Stimulated activated memory B cell treated with anti-CD40 and anti-IgM and Interleukin-4, amounts not matched to agents 10 μg/mL and 1 μg/mL and 100 μg/mL, for 72 hours (primary cell): ENCODE data around the gene KIAA1217.
A peak's percentile ranks its signal among the peaks of the same experiment; 100 is the strongest.

Experiments used
- ATAC-seq: fragments of 150-1000 bp; cut with Tn5 transposase; 2 replicates; pipeline ENCODE4 v1.10.0; 2021
- H3K27ac Mint-ChIP-seq: one replicate; pipeline ENCODE4 v1.8.0; 2022; ENCODE audit warnings: mild to moderate bottlenecking, mixed read lengths
- H3K27me3 Mint-ChIP-seq: one replicate; pipeline ENCODE4 v1.8.0; 2022; ENCODE audit warnings: mixed read lengths
- H3K36me3 Mint-ChIP-seq: one replicate; pipeline ENCODE4 v1.8.0; 2022; ENCODE audit warnings: mixed read lengths
- H3K4me1 Mint-ChIP-seq: one replicate; pipeline ENCODE4 v1.8.0; 2022; ENCODE audit warnings: mixed read lengths
- H3K4me3 Mint-ChIP-seq: one replicate; pipeline ENCODE4 v1.8.0; 2022; ENCODE audit warnings: mild to moderate bottlenecking, moderate library complexity, mixed read lengths
- H3K9me3 Mint-ChIP-seq: one replicate; pipeline ENCODE4 v1.8.0; 2022; ENCODE audit warnings: mixed read lengths

KIAA1217 gene

GRCh38 chr10:24208661-24209431 is at the start of gene KIAA1217:
KIAA1217 (plus strand) TSS chr10:24209138; CDS start chr10:24209194, 56 bp downstream.
- Mint-ChIP-seq H3K4me1 (peaks cover 19% of the 10 kb centered on the region), H3K9me3 (no peaks in the 10 kb centered on the region), H3K4me3 (peak within 1 kb of the TSS; percentile 66), H3K27me3 (peaks cover 29% of the 10 kb centered on the region), H3K27ac (no peak within 1 kb of the TSS), H3K36me3 (no peaks in the 10 kb centered on the region)
- no peak for ATAC-seq

GRCh38 chr10:24162206-24162985 is 46.5 kb upstream of the KIAA1217 start:
- H3K9me3 Mint-ChIP-seq = no peaks in the 10 kb centered on the region
- no peaks in the 10 kb centered on the region for H3K36me3 Mint-ChIP-seq
- no peak overlapping the region for H3K27ac Mint-ChIP-seq
- H3K27me3 Mint-ChIP-seq = no peaks in the 10 kb centered on the region
- H3K4me3 Mint-ChIP-seq = no peak overlapping the region
- no peaks in the 10 kb centered on the region for H3K4me1 Mint-ChIP-seq
- ATAC-seq = no peak

- Mint-ChIP-seq H3K4me1 (no peaks in the 10 kb centered on the region), H3K9me3 (no peaks in the 10 kb centered on the region), H3K4me3 (no peak overlapping the region), H3K27me3 (no peaks in the 10 kb centered on the region), H3K27ac (no peak overlapping the region), H3K36me3 (no peaks in the 10 kb centered on the region)
- no peak for ATAC-seq
Observed at GRCh38 chr10:24163485-24163884, 45.5 kb upstream of the KIAA1217 start.

GRCh38 chr10:24168258-24169170 is 40.4 kb upstream of the KIAA1217 start:
- Mint-ChIP-seq H3K4me3 (no peak overlapping the region), H3K9me3 (no peaks in the 10 kb centered on the region), H3K27ac (no peak overlapping the region), H3K4me1 (no peaks in the 10 kb centered on the region), H3K36me3 (no peaks in the 10 kb centered on the region), H3K27me3 (no peaks in the 10 kb centered on the region)
- ATAC-seq = no peak

- H3K9me3 Mint-ChIP-seq = peaks cover 3% of the 10 kb centered on the region
- no peak overlapping the region for H3K27ac Mint-ChIP-seq
- no peaks in the 10 kb centered on the region for H3K4me1 Mint-ChIP-seq
- no peak for ATAC-seq
- no peaks in the 10 kb centered on the region for H3K36me3 Mint-ChIP-seq
- no peak overlapping the region for H3K4me3 Mint-ChIP-seq
- H3K27me3 Mint-ChIP-seq = no peaks in the 10 kb centered on the region
Observed at GRCh38 chr10:24170199-24170598, 38.7 kb upstream of the KIAA1217 start.

GRCh38 chr10:24172909-24173308 is 36.0 kb upstream of the KIAA1217 start:
- Mint-ChIP-seq H3K9me3 (peaks cover 5% of the 10 kb centered on the region), H3K27ac (no peak overlapping the region), H3K27me3 (no peaks in the 10 kb centered on the region), H3K36me3 (no peaks in the 10 kb centered on the region), H3K4me3 (no peak overlapping the region), H3K4me1 (no peaks in the 10 kb centered on the region)
- no peak for ATAC-seq

GRCh38 chr10:24174014-24174413 is 34.9 kb upstream of the KIAA1217 start:
- ATAC-seq = no peak
- Mint-ChIP-seq H3K27me3 (no peaks in the 10 kb centered on the region), H3K9me3 (peaks cover 5% of the 10 kb centered on the region), H3K27ac (no peak overlapping the region), H3K4me1 (no peaks in the 10 kb centered on the region), H3K36me3 (no peaks in the 10 kb centered on the region), H3K4me3 (no peak overlapping the region)

GRCh38 chr10:24176658-24177057 is 32.3 kb upstream of the KIAA1217 start:
- Mint-ChIP-seq H3K27ac (no peak overlapping the region), H3K4me3 (no peak overlapping the region), H3K27me3 (no peaks in the 10 kb centered on the region), H3K4me1 (no peaks in the 10 kb centered on the region), H3K9me3 (peaks cover 12% of the 10 kb centered on the region), H3K36me3 (no peaks in the 10 kb centered on the region)
- ATAC-seq = no peak

- no peaks in the 10 kb centered on the region for H3K27me3 Mint-ChIP-seq
Observed at GRCh38 chr10:24177636-24178035, 31.3 kb upstream of the KIAA1217 start.

GRCh38 chr10:24180891-24181290 is 28.0 kb upstream of the KIAA1217 start:
- Mint-ChIP-seq H3K9me3 (peaks cover 7% of the 10 kb centered on the region), H3K27ac (no peak overlapping the region), H3K27me3 (no peaks in the 10 kb centered on the region), H3K4me1 (no peaks in the 10 kb centered on the region), H3K36me3 (no peaks in the 10 kb centered on the region), H3K4me3 (no peak overlapping the region)
- ATAC-seq = no peak

More at GRCh38 chr10:24177636-24178035, 31.3 kb upstream of the KIAA1217 start:
- Mint-ChIP-seq H3K9me3 (peaks cover 12% of the 10 kb centered on the region), H3K4me3 (no peak overlapping the region), H3K4me1 (no peaks in the 10 kb centered on the region), H3K27ac (no peak overlapping the region), H3K36me3 (no peaks in the 10 kb centered on the region)
- ATAC-seq = no peak

GRCh38 chr10:24184455-24184854 is 24.5 kb upstream of the KIAA1217 start:
- H3K27me3 Mint-ChIP-seq = peaks cover 9% of the 10 kb centered on the region
- no peaks in the 10 kb centered on the region for H3K36me3 Mint-ChIP-seq
- no peaks in the 10 kb centered on the region for H3K4me1 Mint-ChIP-seq
- no peak for ATAC-seq
- H3K4me3 Mint-ChIP-seq = no peak overlapping the region
- H3K9me3 Mint-ChIP-seq = peaks cover 3% of the 10 kb centered on the region
- H3K27ac Mint-ChIP-seq = no peak overlapping the region

- Mint-ChIP-seq H3K36me3 (no peaks in the 10 kb centered on the region), H3K9me3 (no peaks in the 10 kb centered on the region), H3K4me1 (no peaks in the 10 kb centered on the region), H3K27me3 (no peaks in the 10 kb centered on the region), H3K4me3 (no peak overlapping the region), H3K27ac (no peak overlapping the region)
- ATAC-seq = no peak
Observed at GRCh38 chr10:24193330-24193729, 15.6 kb upstream of the KIAA1217 start.

- ATAC-seq = no peak
- Mint-ChIP-seq H3K36me3 (no peaks in the 10 kb centered on the region), H3K4me3 (no peak overlapping the region), H3K4me1 (no peaks in the 10 kb centered on the region), H3K27ac (no peak overlapping the region), H3K9me3 (no peaks in the 10 kb centered on the region), H3K27me3 (peaks cover 7% of the 10 kb centered on the region)
Observed at GRCh38 chr10:24197263-24197662, 11.7 kb upstream of the KIAA1217 start.

- no peaks in the 10 kb centered on the region for H3K36me3 Mint-ChIP-seq
- no peaks in the 10 kb centered on the region for H3K4me1 Mint-ChIP-seq
- ATAC-seq = no peak
- no peaks in the 10 kb centered on the region for H3K9me3 Mint-ChIP-seq
- peaks cover 7% of the 10 kb centered on the region for H3K27me3 Mint-ChIP-seq
- H3K4me3 Mint-ChIP-seq = no peak overlapping the region
- H3K27ac Mint-ChIP-seq = no peak overlapping the region
Observed at GRCh38 chr10:24201503-24202180, 7.3 kb upstream of the KIAA1217 start.

- no peak overlapping the region for H3K4me3 Mint-ChIP-seq
- ATAC-seq = peak; percentile 39
- peaks cover 8% of the 10 kb centered on the region for H3K27me3 Mint-ChIP-seq
- H3K36me3 Mint-ChIP-seq = no peaks in the 10 kb centered on the region
- H3K9me3 Mint-ChIP-seq = no peaks in the 10 kb centered on the region
- H3K27ac Mint-ChIP-seq = no peak overlapping the region
- no peaks in the 10 kb centered on the region for H3K4me1 Mint-ChIP-seq
Observed at GRCh38 chr10:24202181-24202570, 6.8 kb upstream of the KIAA1217 start.
